DLD1 (cell line): Measurements from ENCODE around the gene FAM236C.
"Not testable (repeated sequence)": the region's sequence is repeated elsewhere in the genome, so short reads cannot be mapped to it uniquely, and the experiment has no call there.

Experiments
- in situ Hi-C: cut with HindIII; loops from 2 replicates; pipeline ENCODE4 v1.10.0; 2017; ENCODE audit warnings: low sequenced_read_pairs

FAM236C gene

GRCh38 chrX:72912315-72912714, at the start of gene FAM236C:
Gene FAM236C (plus strand): TSS chrX:72912615. CDS start chrX:72912715, 100 bp downstream.
- in situ Hi-C loops: not testable (repeated sequence)

DNA sequence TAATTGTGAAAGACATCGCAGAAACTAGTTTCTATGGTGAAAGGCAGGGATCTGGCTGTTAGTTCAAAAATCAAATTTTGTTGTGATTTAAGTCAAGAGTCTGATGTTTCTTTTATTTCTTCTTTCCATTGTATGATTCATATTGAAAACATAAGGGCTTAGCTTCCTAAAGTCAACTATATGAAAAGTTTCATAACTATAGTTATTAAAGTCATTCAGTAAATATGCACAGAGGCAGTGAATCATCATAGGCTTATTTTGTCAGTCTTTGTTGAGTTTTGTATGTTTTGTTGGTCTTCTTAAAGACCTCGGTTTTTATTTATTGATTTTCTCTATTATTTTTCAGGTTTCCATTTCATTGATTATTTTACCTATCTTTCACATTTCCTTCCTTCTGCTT, 29.5 kb upstream of the FAM236C start:
- in situ Hi-C loops: not testable (repeated sequence)

DNA sequence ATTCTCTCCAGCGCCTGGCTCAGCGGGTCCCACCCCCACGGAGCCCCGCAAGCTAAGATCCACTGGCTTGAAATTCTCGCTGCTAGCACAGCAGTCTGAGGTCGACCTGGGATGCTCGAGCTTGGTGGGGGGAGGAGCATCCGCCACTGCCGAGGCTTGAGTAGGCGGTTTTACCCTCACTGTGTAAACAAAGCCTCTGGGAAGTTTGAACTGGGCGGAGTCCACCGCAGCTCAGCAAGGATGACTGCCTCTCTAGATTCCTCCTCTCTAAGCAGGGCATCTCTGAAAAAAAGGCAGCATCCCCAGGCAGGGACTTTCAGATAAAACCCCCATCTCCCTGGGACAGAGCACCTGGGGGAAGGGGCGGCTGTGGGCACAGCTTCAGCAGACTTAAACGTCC, 22.7 kb upstream of the FAM236C start:
- in situ Hi-C loops: not testable (repeated sequence)

- in situ Hi-C loops: not testable (repeated sequence)
Measured at GRCh38 chrX:72916096-72916495, 3.7 kb downstream of the FAM236C start.

- in situ Hi-C loops: not testable (repeated sequence)
Measured at GRCh38 chrX:72932283-72932682, 19.9 kb downstream of the FAM236C start.

GRCh38 chrX:72936455-72936854, 24.0 kb downstream of the FAM236C start:
- in situ Hi-C loops: not testable (repeated sequence)

DNA sequence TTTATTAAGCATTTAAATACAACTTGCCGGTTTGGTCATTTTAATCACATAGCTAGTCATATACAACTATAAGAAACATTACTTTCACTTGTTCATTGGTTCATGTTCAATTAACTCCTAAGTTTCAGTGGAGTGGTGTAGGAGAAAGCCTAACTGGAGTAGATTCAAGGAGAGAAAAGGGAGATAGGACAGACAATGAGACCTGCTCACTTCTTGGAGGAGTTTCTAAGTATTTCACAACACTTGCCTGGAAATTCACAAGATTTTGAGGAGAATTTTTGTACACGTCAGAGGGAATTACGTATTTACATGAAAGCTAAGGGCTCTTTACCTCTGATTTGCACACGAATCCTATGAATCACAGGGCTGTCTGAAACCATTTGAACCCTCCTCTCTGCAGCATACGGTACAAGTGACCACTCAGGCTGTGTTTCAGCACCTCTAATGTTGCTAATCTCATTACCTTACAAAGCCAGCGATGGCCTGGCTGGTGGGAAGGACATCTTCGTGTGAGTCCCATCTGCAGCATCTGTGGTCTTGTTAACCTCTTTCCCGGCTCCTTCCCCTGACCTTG, 24.6 kb downstream of the FAM236C start:
- in situ Hi-C loops: not testable (repeated sequence)

DNA sequence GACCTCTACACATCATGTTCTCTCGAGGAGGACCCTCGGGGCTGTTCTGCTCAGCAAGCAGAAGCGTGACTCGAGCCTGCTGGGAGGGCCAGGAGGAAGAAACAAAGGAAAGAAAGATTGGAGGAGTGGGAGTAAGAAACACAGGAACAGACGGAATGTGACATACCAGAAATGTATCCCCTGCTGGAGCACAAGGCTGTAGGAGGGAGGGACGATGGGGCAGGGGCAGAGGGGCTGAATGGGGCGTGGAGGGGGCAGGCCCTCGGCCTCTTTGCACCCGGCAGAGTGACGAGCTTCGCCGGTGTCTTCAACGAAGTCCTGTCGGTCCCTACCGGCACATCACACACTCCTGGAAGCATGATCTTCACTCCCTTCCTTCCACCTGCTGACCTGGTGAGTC, 25.5 kb downstream of the FAM236C start, which contains the start of gene FAM236A:
Gene FAM236A (plus strand): TSS at position 301 of the 400 bp plus-strand sequence. CDS start 57 bp downstream, at position 358.
- in situ Hi-C loops: not testable (repeated sequence)

GRCh38 chrX:72942272-72942671, 29.9 kb downstream of the FAM236C start:
- in situ Hi-C loops: not testable (repeated sequence)

GRCh38 chrX:72943035-72943818, 30.8 kb downstream of the FAM236C start:
- in situ Hi-C loops: not testable (repeated sequence)

- in situ Hi-C loops: not testable (repeated sequence)
Measured at GRCh38 chrX:72943819-72944169, 31.4 kb downstream of the FAM236C start, which contains the start of gene DMRTC1. Gene DMRTC1 (minus strand): TSS chrX:72943837. CDS start chrX:72875694, 68,143 bp downstream.

DNA sequence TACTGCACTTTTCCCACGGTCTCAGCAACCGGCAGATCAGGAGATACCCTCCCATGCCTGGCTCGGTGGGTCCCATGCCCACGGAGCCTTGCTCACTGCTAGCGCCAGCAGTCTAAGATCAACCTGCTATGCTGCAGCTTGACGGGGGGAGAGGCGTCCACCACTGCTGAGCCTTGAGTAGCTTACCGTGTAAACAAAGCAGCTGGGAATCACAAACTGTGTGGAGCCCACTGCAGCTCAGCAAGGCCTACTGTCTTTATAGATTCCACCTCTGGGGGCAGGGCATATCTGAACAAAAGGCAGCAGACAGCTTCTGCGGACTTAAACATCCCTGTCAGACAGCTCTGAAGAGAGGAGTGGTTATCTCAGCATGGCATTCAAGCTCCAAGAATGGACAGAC, 47.6 kb downstream of the FAM236C start:
- in situ Hi-C loops: not testable (repeated sequence)
